ENCODE measurements around the gene ALOX12B. TPM values are rescaled to one million over a fixed set of nuclear protein-coding genes. Genes with fewer than 3 reads are reported as not detected.

Gene ALOX12B
- total and polyA plus RNA-seq, 2 donors (not counting 3 experiments of a cell fraction or from before 2014, with no cell fraction given), result not detected

- TF ChIP-seq EZH2 (IDR thresholded peaks at IDR 0.05; ENCODE audit: borderline replicate concordance, low read depth, low read length, severe bottlenecking) (no peak), FOS (IDR thresholded peaks at IDR 0.05; ENCODE audit: borderline replicate concordance, insufficient read depth, low read length) (no peak), JUN (IDR thresholded peaks at IDR 0.05; ENCODE audit: borderline replicate concordance, insufficient read depth, insufficient read length, low read depth) (no peak), GATA2 (IDR thresholded peaks at IDR 0.05; ENCODE audit: insufficient read depth, insufficient read length, low read depth, low read length) (no peak), MYC (IDR thresholded peaks at IDR 0.05; ENCODE audit: low read depth, low read length) (no peak), POLR2AphosphoS5 (IDR thresholded peaks at IDR 0.05; ENCODE audit: insufficient read depth, low read depth, low read length) (no peak), POLR2A (IDR thresholded peaks at IDR 0.05; ENCODE audit: low read depth, low read length) (no peak)
- TF ChIP-seq, protein P1, sequence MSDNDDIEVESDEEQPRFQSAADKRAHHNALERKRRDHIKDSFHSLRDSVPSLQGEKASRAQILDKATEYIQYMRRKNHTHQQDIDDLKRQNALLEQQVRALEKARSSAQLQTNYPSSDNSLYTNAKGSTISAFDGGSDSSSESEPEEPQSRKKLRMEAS (IDR thresholded peaks at IDR 0.05; ENCODE audit: insufficient read depth, insufficient read length), result no peak
- TF ChIP-seq, protein P2, sequence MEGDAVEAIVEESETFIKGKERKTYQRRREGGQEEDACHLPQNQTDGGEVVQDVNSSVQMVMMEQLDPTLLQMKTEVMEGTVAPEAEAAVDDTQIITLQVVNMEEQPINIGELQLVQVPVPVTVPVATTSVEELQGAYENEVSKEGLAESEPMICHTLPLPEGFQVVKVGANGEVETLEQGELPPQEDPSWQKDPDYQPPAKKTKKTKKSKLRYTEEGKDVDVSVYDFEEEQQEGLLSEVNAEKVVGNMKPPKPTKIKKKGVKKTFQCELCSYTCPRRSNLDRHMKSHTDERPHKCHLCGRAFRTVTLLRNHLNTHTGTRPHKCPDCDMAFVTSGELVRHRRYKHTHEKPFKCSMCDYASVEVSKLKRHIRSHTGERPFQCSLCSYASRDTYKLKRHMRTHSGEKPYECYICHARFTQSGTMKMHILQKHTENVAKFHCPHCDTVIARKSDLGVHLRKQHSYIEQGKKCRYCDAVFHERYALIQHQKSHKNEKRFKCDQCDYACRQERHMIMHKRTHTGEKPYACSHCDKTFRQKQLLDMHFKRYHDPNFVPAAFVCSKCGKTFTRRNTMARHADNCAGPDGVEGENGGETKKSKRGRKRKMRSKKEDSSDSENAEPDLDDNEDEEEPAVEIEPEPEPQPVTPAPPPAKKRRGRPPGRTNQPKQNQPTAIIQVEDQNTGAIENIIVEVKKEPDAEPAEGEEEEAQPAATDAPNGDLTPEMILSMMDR (IDR thresholded peaks at IDR 0.05; ENCODE audit: extremely low read depth in 1 of 2, insufficient read depth in 1 of 2, low read depth in 1 of 2, low read length in 2 of 2), result no peak
- BruUV-seq (replicated peaks), result no TSS peak
- Histone ChIP-seq H4K20me1 (replicated peaks; ENCODE audit: control insufficient read depth, extremely low read depth, insufficient read depth, low read length) (no peaks in the 10 kb centered on the region), H3K9ac (replicated peaks; ENCODE audit: extremely low read depth, insufficient read depth, low read length) (no peak overlapping the region), H3K4me2 (ENCODE audit: insufficient read depth, low read length) (no peak overlapping the region), H3K27me3 (ENCODE audit: control insufficient read depth in 2 of 2, insufficient read depth in 2 of 2, low read length in 2 of 2) (peaks cover 44% of the 10 kb centered on the region in 2 experiments), H3K27ac (ENCODE audit: insufficient read depth, low read depth, low read length) (no peak overlapping the region), H3K9me1 (replicated peaks; ENCODE audit: control insufficient read depth, extremely low read depth, insufficient read depth, low read length) (no peaks in the 10 kb centered on the region), H2AFZ (ENCODE audit: low read depth, low read length) (no peak overlapping the region), H3K4me3 (replicated peaks in 1 of 3; ENCODE audit: insufficient read depth in 1 of 3, low read depth in 1 of 3, low read length in 3 of 3) (no peak overlapping the region), H3K9me3 (replicated peaks; ENCODE audit: control insufficient read depth, insufficient read depth, low read length) (no peaks in the 10 kb centered on the region), H3K79me2 (ENCODE audit: control insufficient read depth, insufficient read depth, low read length) (no peaks in the 10 kb centered on the region), H3K36me3 (ENCODE audit: control insufficient read depth in 2 of 2, extremely low read depth in 1 of 2, insufficient read depth in 2 of 2, low read length in 2 of 2) (no peaks in the 10 kb centered on the region), H3K4me1 (ENCODE audit: control insufficient read depth, extremely low read depth, insufficient read depth, low read length) (peaks cover 8% of the 10 kb centered on the region)
- CTCF ChIA-PET, result interaction anchor here (11.0 kb wide), 1 partner anchor 11 kb away, joined by 158 read pairs; no protein-coding TSS in a partner anchor
- POLR2A ChIA-PET, result no interaction called here
- FAIRE-seq (no peak), DNase-seq (ENCODE audit: low read depth, low spot score) (no peak)
- intact Hi-C loops (cut with micrococcal nuclease) (no loop called here), dilution Hi-C loops (cut with MboI; ENCODE audit: extremely low pct_ligation_motif_present, low sequenced_read_pairs) (no loop called here)
Measured at GRCh38 chr17:8064561-8065019, 22.9 kb downstream of the ALOX12B start.
